K562 (cell line): Measurements from ENCODE around the gene OVCA2. TPM values are rescaled to one million over a fixed set of nuclear protein-coding genes. Genes with fewer than 3 reads are reported as not detected.

Experiments used
- ATF3 ChIP-seq, 2 experiments: fragments of 450-650 bp in 1 of 2; sonication (generic) in 1 of 2; formaldehyde crosslinking in 1 of 2; IDR thresholded peaks in 1 of 2; conservative IDR thresholded peaks in 1 of 2; 2 replicates each; pipeline versions ENCODE4 v1.6.1 to v1.8.1; 2016 to 2023; ENCODE audit warnings: mild to moderate bottlenecking in 2 of 2, moderate library complexity in 2 of 2, inconsistent platforms in 1 of 2, missing genetic modification reagents in 1 of 2
- CBFA2T3 ChIP-seq: fragments of 450-650 bp; IDR thresholded peaks from 2 replicates; pipeline ENCODE4 v1.6.1; 2017
- CCAR2 ChIP-seq: fragments of 200-400 bp; formaldehyde crosslinking; IDR thresholded peaks from 2 replicates; pipeline ENCODE4 v1.6.1; 2017; ENCODE audit warnings: mild to moderate bottlenecking, low read depth, low read length
- FOXK2 ChIP-seq, 2 experiments: fragments of 450-650 bp; IDR thresholded peaks in 1 of 2; conservative IDR thresholded peaks in 1 of 2; 2 replicates each; pipeline ENCODE4 v1.6.1; 2016; ENCODE audit warnings: low read depth in 2 of 2, mild to moderate bottlenecking in 1 of 2
- LEF1 ChIP-seq: fragments of 450-650 bp; IDR thresholded peaks from 2 replicates; pipeline ENCODE4 v1.6.1; 2016; ENCODE audit warnings: mild to moderate bottlenecking
- MAFG ChIP-seq: fragments of 450-650 bp; conservative IDR thresholded peaks from 2 replicates; pipeline ENCODE4 v1.6.1; 2016; ENCODE audit warnings: missing genetic modification characterization, missing compliant biosample characterization
- RAD21 ChIP-seq, 2 experiments: fragments of 250-450 bp in 1 of 2; fragments of 450-650 bp in 1 of 2; sonication (Bioruptor Pico) in 1 of 2; formaldehyde crosslinking in 1 of 2; IDR thresholded peaks in 1 of 2; conservative IDR thresholded peaks in 1 of 2; 2 replicates each; pipeline versions ENCODE4 v1.4.0 to v1.8.0; 2020 to 2022; ENCODE audit warnings: mild to moderate bottlenecking in 2 of 2, moderate library complexity in 1 of 2
- RB1 ChIP-seq: fragments of 450-650 bp; IDR thresholded peaks from 2 replicates; pipeline ENCODE4 v1.6.1; 2017; ENCODE audit warnings: low read depth, mild to moderate bottlenecking
- RBM39 ChIP-seq: fragments of 200-400 bp; formaldehyde crosslinking; optimal IDR thresholded peaks from 2 replicates; pipeline ENCODE3; 2018; ENCODE audit warnings: low read depth, low read length
- SIX5 ChIP-seq, 2 experiments: IDR thresholded peaks; 2 replicates each; pipeline ENCODE4 v1.6.1; 2011; ENCODE audit warnings: low read length in 2 of 2, borderline replicate concordance in 1 of 2, low read depth in 1 of 2, mild to moderate bottlenecking in 1 of 2, moderate library complexity in 1 of 2; ENCODE audit not compliant: insufficient read depth in 1 of 2
- SMARCA5 ChIP-seq: fragments of 450-650 bp; IDR thresholded peaks from 2 replicates; pipeline ENCODE4 v1.6.1; 2016
- SRSF7 ChIP-seq: fragments of 200-400 bp; formaldehyde crosslinking; optimal IDR thresholded peaks from 2 replicates; pipeline ENCODE3; 2017; ENCODE audit warnings: mild to moderate bottlenecking, low read depth, low read length
- SRSF9 ChIP-seq: fragments of 200-400 bp; formaldehyde crosslinking; IDR thresholded peaks from 2 replicates; pipeline ENCODE4 v1.6.1; 2017; ENCODE audit warnings: low read depth, low read length, borderline replicate concordance
- TARDBP ChIP-seq: fragments of 450-650 bp; IDR thresholded peaks from 2 replicates; pipeline ENCODE4 v1.6.1; 2016
- polyA plus RNA-seq, 8 experiments: library from polyadenylated mRNA; depleted of rRNA in 4 of 8; stranded (reverse) in 5 of 8; unstranded in 3 of 8; fragments of >200 nt; fragmentation: Nextera tagmentation in 2 of 8; fragmentation: Illumina TruSeq in 1 of 8; extraction: Ambion mirVana in 2 of 8; extraction: Trizol in 1 of 8; gene quantifications; 2 replicates each; pipeline versions ENCODE4 v1.2.1 to v1.2.3, GENCODE V29; 2011 to 2014; ENCODE audit warnings: inconsistent platforms in 1 of 8, missing spikeins in 1 of 8
- total RNA-seq, 7 experiments: library from RNA; depleted of rRNA in 6 of 7; stranded (reverse); fragments of >200 nt in 6 of 7; fragmentation: Illumina TruSeq in 2 of 7; extraction: Trizol in 2 of 7; gene quantifications; 2 replicates each; pipeline versions ENCODE4 v1.2.1 to v1.2.3, GENCODE V29; 2011 to 2021; ENCODE audit warnings: low replicate concordance in 1 of 7
- TF ChIP-seq, protein P1 (sequence below), 2 experiments: IDR thresholded peaks; 2 replicates each; pipeline ENCODE4 v1.6.1; 2011; ENCODE audit warnings: borderline replicate concordance in 1 of 2, control low read depth in 1 of 2, low read depth in 1 of 2, low read length in 1 of 2, mild to moderate bottlenecking in 1 of 2, mixed read lengths in 1 of 2, moderate library complexity in 1 of 2; ENCODE audit not compliant: insufficient read depth in 1 of 2, insufficient read length in 1 of 2, poor library complexity in 1 of 2, severe bottlenecking in 1 of 2; ENCODE audit errors: extremely low read depth in 1 of 2
- TF ChIP-seq, protein P2 (sequence below): fragments of 250-450 bp; sonication (Bioruptor Pico); IDR thresholded peaks from 2 replicates; pipeline ENCODE4 v1.5.0; 2021

OVCA2 gene
- total and polyA plus RNA-seq, 9 of the 15 experiments (the other 6 are each of a cell fraction or from before 2014, with no cell fraction given): 3.0 to 23.7 (median 14.1) TPM

GRCh38 chr17:2054512-2055291 lies 12.9 kb downstream of the OVCA2 start, which contains the start of gene HIC1 (continued):
- no peak for TF ChIP-seq FOXK2 (conservative IDR thresholded peaks at IDR 0.05 in 1 of 2, IDR thresholded peaks at IDR 0.05 in 1 of 2; ENCODE audit: low read depth in 2 of 2)
- TF ChIP-seq SRSF7: no peak
- TF ChIP-seq RAD21 (CRISPR knock-in tag; conservative IDR thresholded peaks at IDR 0.05 in 1 of 2, IDR thresholded peaks at IDR 0.05 in 1 of 2): peak; percentile 53 to 73
- TF ChIP-seq CCAR2: no peak
- TF ChIP-seq RBM39: no peak
- no peak for TF ChIP-seq LEF1
- no peak for TF ChIP-seq SMARCA5
- TF ChIP-seq ATF3 (IDR thresholded peaks at IDR 0.05): no peak
- no peak for TF ChIP-seq ATF3 (CRISPR knock-in tag; conservative IDR thresholded peaks at IDR 0.05)
- TF ChIP-seq RB1: peak; percentile 42; the same call in 1 of the 2 replicates
- TF ChIP-seq MAFG (tag): no peak
- TF ChIP-seq, protein P1, sequence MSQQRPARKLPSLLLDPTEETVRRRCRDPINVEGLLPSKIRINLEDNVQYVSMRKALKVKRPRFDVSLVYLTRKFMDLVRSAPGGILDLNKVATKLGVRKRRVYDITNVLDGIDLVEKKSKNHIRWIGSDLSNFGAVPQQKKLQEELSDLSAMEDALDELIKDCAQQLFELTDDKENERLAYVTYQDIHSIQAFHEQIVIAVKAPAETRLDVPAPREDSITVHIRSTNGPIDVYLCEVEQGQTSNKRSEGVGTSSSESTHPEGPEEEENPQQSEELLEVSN (IDR thresholded peaks at IDR 0.05; ENCODE audit: borderline replicate concordance in 1 of 2, extremely low read depth in 1 of 2, insufficient read depth in 1 of 2, insufficient read length in 1 of 2, low read depth in 1 of 2, low read length in 1 of 2, poor library complexity in 1 of 2, severe bottlenecking in 1 of 2): peak in 1 of 2 experiments; percentile 64
- TF ChIP-seq, protein P2, sequence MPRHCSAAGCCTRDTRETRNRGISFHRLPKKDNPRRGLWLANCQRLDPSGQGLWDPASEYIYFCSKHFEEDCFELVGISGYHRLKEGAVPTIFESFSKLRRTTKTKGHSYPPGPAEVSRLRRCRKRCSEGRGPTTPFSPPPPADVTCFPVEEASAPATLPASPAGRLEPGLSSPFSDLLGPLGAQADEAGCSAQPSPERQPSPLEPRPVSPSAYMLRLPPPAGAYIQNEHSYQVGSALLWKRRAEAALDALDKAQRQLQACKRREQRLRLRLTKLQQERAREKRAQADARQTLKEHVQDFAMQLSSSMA: no peak
- TF ChIP-seq SRSF9: no peak
- TF ChIP-seq TARDBP: no peak
- TF ChIP-seq SIX5 (IDR thresholded peaks at IDR 0.05; ENCODE audit: borderline replicate concordance in 1 of 2, insufficient read depth in 1 of 2, low read depth in 1 of 2, low read length in 2 of 2): no peak
- no peak for TF ChIP-seq CBFA2T3
